Adrenal gland (tissue), 5 donors: Measurements from ENCODE around the gene POLD3.

Source experiments
- POLR2A ChIP-seq, 2 donors: fragments of 450-650 bp; IDR thresholded peaks; one replicate each; pipeline ENCODE4 v1.6.1; 2017; ENCODE audit warnings: antibody characterized with exemption in 2 of 2, mild to moderate bottlenecking in 2 of 2, moderate library complexity in 1 of 2
- TF ChIP-seq, protein P1 (sequence below), 6 experiments: fragments of 450-650 bp in 4 of 6; fragments of 200-600 bp in 2 of 6; sonication (generic) in 1 of 6; IDR thresholded peaks; 1 replicate in 5 of 6; 2 replicates in 1 of 6; pipeline versions ENCODE4 v1.5.1 to v1.8.0; 2016 to 2021; ENCODE audit warnings: antibody characterized with exemption in 6 of 6, mild to moderate bottlenecking in 2 of 6, moderate library complexity in 1 of 6
- donor health status: DM: no; HTN: no; CAD: no.

DNA sequence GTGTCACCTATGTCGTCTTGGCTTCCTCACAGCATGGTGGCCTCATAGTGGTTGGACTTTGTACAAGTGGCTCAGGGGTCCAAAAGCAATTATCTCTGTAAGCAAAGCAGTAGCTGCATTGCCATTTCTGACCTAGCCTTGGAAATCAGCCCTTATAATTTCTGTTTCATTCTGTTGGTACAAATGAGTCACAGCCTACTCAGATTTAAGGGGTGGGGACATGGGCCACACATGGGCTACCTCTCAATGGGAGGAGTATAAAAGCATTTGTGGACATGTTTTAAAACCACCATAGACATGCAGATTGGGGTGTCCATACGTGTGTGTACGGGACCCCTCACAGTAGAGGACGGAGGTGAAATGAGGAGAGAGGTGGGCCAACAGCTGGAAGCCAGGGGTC lies 97.3 kb downstream of the POLD3 start:
- TF ChIP-seq, protein P1, sequence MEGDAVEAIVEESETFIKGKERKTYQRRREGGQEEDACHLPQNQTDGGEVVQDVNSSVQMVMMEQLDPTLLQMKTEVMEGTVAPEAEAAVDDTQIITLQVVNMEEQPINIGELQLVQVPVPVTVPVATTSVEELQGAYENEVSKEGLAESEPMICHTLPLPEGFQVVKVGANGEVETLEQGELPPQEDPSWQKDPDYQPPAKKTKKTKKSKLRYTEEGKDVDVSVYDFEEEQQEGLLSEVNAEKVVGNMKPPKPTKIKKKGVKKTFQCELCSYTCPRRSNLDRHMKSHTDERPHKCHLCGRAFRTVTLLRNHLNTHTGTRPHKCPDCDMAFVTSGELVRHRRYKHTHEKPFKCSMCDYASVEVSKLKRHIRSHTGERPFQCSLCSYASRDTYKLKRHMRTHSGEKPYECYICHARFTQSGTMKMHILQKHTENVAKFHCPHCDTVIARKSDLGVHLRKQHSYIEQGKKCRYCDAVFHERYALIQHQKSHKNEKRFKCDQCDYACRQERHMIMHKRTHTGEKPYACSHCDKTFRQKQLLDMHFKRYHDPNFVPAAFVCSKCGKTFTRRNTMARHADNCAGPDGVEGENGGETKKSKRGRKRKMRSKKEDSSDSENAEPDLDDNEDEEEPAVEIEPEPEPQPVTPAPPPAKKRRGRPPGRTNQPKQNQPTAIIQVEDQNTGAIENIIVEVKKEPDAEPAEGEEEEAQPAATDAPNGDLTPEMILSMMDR (IDR thresholded peaks at IDR 0.05) = no peak
- no peak for TF ChIP-seq POLR2A (IDR thresholded peaks at IDR 0.05)
